Cardiac muscle cell (in vitro differentiated cells and primary cell): ENCODE results near the gene ANKRD11. TPM values are rescaled to one million over a fixed set of nuclear protein-coding genes. Genes with fewer than 3 reads are reported as not detected.
"Not testable (repeated sequence)": the region's sequence is repeated elsewhere in the genome, so short reads cannot be mapped to it uniquely, and the experiment has no call there.

ENCODE experiments used
- DNase-seq, 2 donors: peaks; one replicate each; pipeline versions ENCODE4 v3.0.0 to v3.0.0-alpha.2; 2010 to 2017; ENCODE audit warnings: low read depth in 1 of 2, low spot score in 1 of 2
- H3K27ac ChIP-seq: fragments of 200-600 bp; sonication (generic); 2 replicates; pipeline ENCODE4 v1.5.1; 2016
- H3K27me3 ChIP-seq: fragments of 200-600 bp; sonication (generic); 2 replicates; pipeline ENCODE4 v1.6.0; 2016; ENCODE audit warnings: control low read depth
- H3K36me3 ChIP-seq: fragments of 200-600 bp; sonication (generic); 2 replicates; pipeline ENCODE4 v1.5.1; 2016; ENCODE audit warnings: control low read depth
- H3K4me1 ChIP-seq: fragments of 200-600 bp; sonication (generic); 2 replicates; pipeline ENCODE4 v1.8.1; 2017; ENCODE audit warnings: low read depth, mild to moderate bottlenecking, mixed run types
- H3K4me3 ChIP-seq: fragments of 200-600 bp; sonication (generic); 2 replicates; pipeline ENCODE4 v1.5.1; 2016; ENCODE audit warnings: mild to moderate bottlenecking
- H3K9me3 ChIP-seq: fragments of 200-600 bp; sonication (generic); 2 replicates; pipeline ENCODE4 v1.5.1; 2017; ENCODE audit warnings: low read depth, mild to moderate bottlenecking, control low read depth
- CTCF ChIP-seq: IDR thresholded peaks from 2 replicates; pipeline ENCODE4 v1.5.1; 2012; ENCODE audit warnings: low read depth, mild to moderate bottlenecking, low read length
- polyA plus RNA-seq: library from polyadenylated mRNA; unstranded; fragments of >200 nt; fragmentation: Nextera tagmentation; extraction: Ambion mirVana; gene quantifications from 2 replicates; pipeline ENCODE4 v1.2.1, GENCODE V29; 2016
- total RNA-seq: library from RNA; depleted of rRNA; stranded (reverse); fragments of >200 nt; gene quantifications from 2 replicates; pipeline ENCODE4 v1.2.3, GENCODE V29; 2016

The ANKRD11 gene
- total and polyA plus RNA-seq, 2 experiments from 2014 or later, result 111 to 131 TPM

GRCh38 chr16:89334461-89334860, 155.9 kb downstream of the ANKRD11 start:
- H3K4me1 ChIP-seq, result peaks cover 34% of the 10 kb centered on the region
- DNase-seq, result no peak
- H3K4me3 ChIP-seq, result no peak overlapping the region
- H3K36me3 ChIP-seq, result no peaks in the 10 kb centered on the region
- no peaks in the 10 kb centered on the region for H3K27me3 ChIP-seq
- H3K9me3 ChIP-seq, result no peaks in the 10 kb centered on the region
- H3K27ac ChIP-seq, result peak overlapping the region; percentile 80
- no peak for TF ChIP-seq CTCF

- no peaks in the 10 kb centered on the region for H3K27me3 ChIP-seq
- peaks cover 34% of the 10 kb centered on the region for H3K4me1 ChIP-seq
- TF ChIP-seq CTCF, result no peak
- H3K4me3 ChIP-seq, result no peak overlapping the region
- no peak for DNase-seq
- no peaks in the 10 kb centered on the region for H3K36me3 ChIP-seq
- H3K27ac ChIP-seq, result peak overlapping the region; percentile 80
- no peaks in the 10 kb centered on the region for H3K9me3 ChIP-seq
Observed at GRCh38 chr16:89334050-89334449, 156.3 kb downstream of the ANKRD11 start.

GRCh38 chr16:89333401-89334001, 156.9 kb downstream of the ANKRD11 start:
- DNase-seq, result peak; percentile 54 to 94
- Histone ChIP-seq H3K4me1 (peaks cover 34% of the 10 kb centered on the region), H3K27ac (peak overlapping the region; percentile 46)
- H3K4me3 ChIP-seq, H3K27me3 ChIP-seq, H3K36me3 ChIP-seq, H3K9me3 ChIP-seq: not testable (repeated sequence)
- peak; percentile 50 for TF ChIP-seq CTCF

- Histone ChIP-seq H3K9me3 (no peaks in the 10 kb centered on the region), H3K27me3 (no peaks in the 10 kb centered on the region), H3K4me1 (peaks cover 34% of the 10 kb centered on the region), H3K4me3 (no peak overlapping the region), H3K36me3 (no peaks in the 10 kb centered on the region), H3K27ac (peak overlapping the region; percentile 40)
- no peak for TF ChIP-seq CTCF
- no peak for DNase-seq
Observed at GRCh38 chr16:89332902-89333245, 157.5 kb downstream of the ANKRD11 start.

- TF ChIP-seq CTCF, result no peak
- Histone ChIP-seq H3K36me3 (no peaks in the 10 kb centered on the region), H3K4me3 (no peak overlapping the region), H3K4me1 (peaks cover 38% of the 10 kb centered on the region), H3K27me3 (no peaks in the 10 kb centered on the region), H3K27ac (peak overlapping the region; percentile 40), H3K9me3 (no peaks in the 10 kb centered on the region)
- DNase-seq, result no peak
Observed at GRCh38 chr16:89332243-89332901, 158.0 kb downstream of the ANKRD11 start.
